H9 (cell line): Measurements from ENCODE around the gene RBM19. TPM values are rescaled to one million over a fixed set of nuclear protein-coding genes. Genes with fewer than 3 reads are reported as not detected.

Source experiments
- DNase-seq: peaks from one replicate; pipeline ENCODE4 v3.0.0-alpha.2; 2017
- H2AFZ ChIP-seq: one replicate; pipeline ENCODE4 v1.6.1; 2013; ENCODE audit warnings: mild to moderate bottlenecking, low read length, control low read depth, moderate library complexity
- H2AK5ac ChIP-seq: 2 replicates; pipeline ENCODE4 v1.6.1; 2013; ENCODE audit warnings: low read length, control low read depth, mixed read lengths; ENCODE audit not compliant: insufficient read length
- H2BK120ac ChIP-seq: one replicate; pipeline ENCODE4 v1.6.1; 2013; ENCODE audit warnings: low read depth, mild to moderate bottlenecking, low read length, control low read depth, inconsistent platforms; ENCODE audit not compliant: poor library complexity, severe bottlenecking
- H2BK12ac ChIP-seq: 2 replicates; pipeline ENCODE4 v1.6.1; 2013; ENCODE audit warnings: low read length, control low read depth, mixed read lengths, low read depth; ENCODE audit not compliant: insufficient read length
- H2BK15ac ChIP-seq: 2 replicates; pipeline ENCODE4 v1.6.1; 2013; ENCODE audit warnings: low read depth, low read length, control low read depth
- H2BK20ac ChIP-seq: one replicate; pipeline ENCODE4 v1.6.1; 2013; ENCODE audit warnings: low read depth, mild to moderate bottlenecking, low read length, control low read depth, inconsistent platforms; ENCODE audit not compliant: poor library complexity, severe bottlenecking
- H2BK5ac ChIP-seq: 2 replicates; pipeline ENCODE4 v1.6.1; 2013; ENCODE audit warnings: low read length, control low read depth, mixed read lengths; ENCODE audit not compliant: insufficient read length
- H3K14ac ChIP-seq: 2 replicates; pipeline ENCODE4 v1.6.1; 2013; ENCODE audit warnings: low read length, control low read depth; ENCODE audit not compliant: insufficient read depth
- H3K18ac ChIP-seq: 2 replicates; pipeline ENCODE4 v1.6.1; 2013; ENCODE audit warnings: low read depth, mild to moderate bottlenecking, mixed read lengths, low read length, control low read depth; ENCODE audit not compliant: insufficient read length
- H3K23ac ChIP-seq: 2 replicates; pipeline ENCODE4 v1.6.1; 2013; ENCODE audit warnings: low read length, control low read depth, mixed read lengths, low read depth; ENCODE audit not compliant: insufficient read length
- H3K23me2 ChIP-seq: 2 replicates; pipeline ENCODE4 v1.6.1; 2013; ENCODE audit warnings: low read depth, mild to moderate bottlenecking, mixed read lengths, low read length, control low read depth; ENCODE audit not compliant: insufficient read length, poor library complexity, severe bottlenecking
- H3K27ac ChIP-seq: 2 replicates; pipeline ENCODE4 v1.5.1; 2013; ENCODE audit warnings: low read length, control low read depth, mixed read lengths, low read depth; ENCODE audit not compliant: insufficient read length
- H3K27me3 ChIP-seq: 2 replicates; pipeline ENCODE4 v1.6.1; 2013; ENCODE audit warnings: low read length, control low read depth, inconsistent platforms; ENCODE audit not compliant: insufficient read depth
- H3K4ac ChIP-seq: 2 replicates; pipeline ENCODE4 v1.6.1; 2013; ENCODE audit warnings: low read depth, mild to moderate bottlenecking, control low read depth, inconsistent platforms, low read length, moderate library complexity
- H3K4me1 ChIP-seq: 2 replicates; pipeline ENCODE4 v1.6.1; 2013; ENCODE audit warnings: low read length, control low read depth, inconsistent platforms; ENCODE audit not compliant: insufficient read depth
- H3K4me2 ChIP-seq: 2 replicates; pipeline ENCODE4 v1.6.1; 2013; ENCODE audit warnings: low read length, control low read depth, mixed read lengths; ENCODE audit not compliant: insufficient read length, insufficient read depth
- H3K56ac ChIP-seq: 2 replicates; pipeline ENCODE4 v1.6.1; 2013; ENCODE audit warnings: low read depth, mild to moderate bottlenecking, mixed read lengths, low read length, control low read depth; ENCODE audit not compliant: insufficient read length
- H3K79me1 ChIP-seq: 2 replicates; pipeline ENCODE4 v1.6.1; 2013; ENCODE audit warnings: low read depth, mild to moderate bottlenecking, moderate library complexity, low read length, control low read depth, inconsistent platforms; ENCODE audit not compliant: insufficient read depth, poor library complexity, severe bottlenecking
- H3K79me2 ChIP-seq: 2 replicates; pipeline ENCODE4 v1.6.1; 2013; ENCODE audit warnings: low read length, control low read depth, inconsistent platforms; ENCODE audit not compliant: insufficient read depth
- H3K9ac ChIP-seq: 2 replicates; pipeline ENCODE4 v1.6.1; 2013; ENCODE audit warnings: low read length, control low read depth, mixed read lengths; ENCODE audit not compliant: insufficient read length; ENCODE audit errors: extremely low read depth
- H3K9me3 ChIP-seq: one replicate; pipeline ENCODE4 v1.6.1; 2013; ENCODE audit warnings: low read depth, low read length, inconsistent platforms; ENCODE audit not compliant: control insufficient read depth
- H3T11ph ChIP-seq: one replicate; pipeline ENCODE4 v1.6.1; 2013; ENCODE audit warnings: mild to moderate bottlenecking, low read length, control low read depth, inconsistent platforms
- H4K20me1 ChIP-seq: one replicate; pipeline ENCODE4 v1.6.1; 2013; ENCODE audit not compliant: control insufficient read depth, insufficient read length, insufficient read depth
- H4K5ac ChIP-seq: 2 replicates; pipeline ENCODE4 v1.6.1; 2013; ENCODE audit warnings: low read depth, mild to moderate bottlenecking, mixed read lengths, low read length, control low read depth; ENCODE audit not compliant: insufficient read length
- H4K8ac ChIP-seq: replicated peaks from 2 replicates; pipeline ENCODE4 v1.6.1; 2013; ENCODE audit warnings: low read length, control low read depth, mixed read lengths, low read depth; ENCODE audit not compliant: insufficient read length
- H4K91ac ChIP-seq: 2 replicates; pipeline ENCODE4 v1.6.1; 2013; ENCODE audit warnings: low read depth, mild to moderate bottlenecking, moderate library complexity, mixed read lengths, low read length, control low read depth; ENCODE audit not compliant: insufficient read length
- H3K27ac Mint-ChIP-seq, 3 experiments: 2 replicates in 2 of 3; 3 replicates in 1 of 3; pipeline ENCODE4 v1.8.0; 2020 to 2021; ENCODE audit warnings: mixed read lengths in 3 of 3, mild to moderate bottlenecking in 1 of 3, moderate library complexity in 1 of 3
- H3K27me3 Mint-ChIP-seq: 2 replicates; pipeline ENCODE4 v1.8.0; 2021; ENCODE audit warnings: low read depth, mild to moderate bottlenecking, moderate library complexity, mixed read lengths
- H3K36me3 Mint-ChIP-seq, 3 experiments: 2 replicates in 2 of 3; 3 replicates in 1 of 3; pipeline ENCODE4 v1.8.0; 2020 to 2021; ENCODE audit warnings: low read depth in 3 of 3, mixed read lengths in 3 of 3; ENCODE audit not compliant: insufficient read depth in 1 of 3
- H3K4me1 Mint-ChIP-seq, 2 experiments: 2 replicates each; pipeline ENCODE4 v1.8.0; 2020; ENCODE audit warnings: mixed read lengths in 2 of 2
- H3K4me3 Mint-ChIP-seq, 2 experiments: 2 replicates in 1 of 2; 3 replicates in 1 of 2; pipeline ENCODE4 v1.8.0; 2020 to 2021; ENCODE audit warnings: mild to moderate bottlenecking in 2 of 2, mixed read lengths in 2 of 2, moderate library complexity in 1 of 2
- H3K9me3 Mint-ChIP-seq, 2 experiments: 2 replicates in 1 of 2; 3 replicates in 1 of 2; pipeline ENCODE4 v1.8.0; 2020; ENCODE audit warnings: mild to moderate bottlenecking in 2 of 2, mixed read lengths in 2 of 2, moderate library complexity in 1 of 2
- WGBS: extraction: QIAGEN DNeasy Blood & Tissue Kit; methylation state at CpG from one replicate; pipeline ENCODE4 v1.1.7; 2013; ENCODE audit warnings: missing lambda C conversion rate, low lambda C conversion rate, mixed read lengths; ENCODE audit not compliant: insufficient read length; ENCODE audit errors: extremely low coverage; 5-methylcytosine and 5-hydroxymethylcytosine counted together
- total RNA-seq: library from RNA; stranded (reverse); gene quantifications from 2 replicates; pipeline ENCODE4 v1.2.1, GENCODE V29; 2021
- TF ChIP-seq, protein P1 (sequence below): fragments of 200-600 bp; sonication (generic); conservative IDR thresholded peaks from 3 replicates; pipeline ENCODE4 v1.8.0; 2021; ENCODE audit warnings: antibody characterized with exemption, mild to moderate bottlenecking

RBM19 gene
- total RNA-seq, 1 experiment from 2014 or later = 32.2 TPM

DNA sequence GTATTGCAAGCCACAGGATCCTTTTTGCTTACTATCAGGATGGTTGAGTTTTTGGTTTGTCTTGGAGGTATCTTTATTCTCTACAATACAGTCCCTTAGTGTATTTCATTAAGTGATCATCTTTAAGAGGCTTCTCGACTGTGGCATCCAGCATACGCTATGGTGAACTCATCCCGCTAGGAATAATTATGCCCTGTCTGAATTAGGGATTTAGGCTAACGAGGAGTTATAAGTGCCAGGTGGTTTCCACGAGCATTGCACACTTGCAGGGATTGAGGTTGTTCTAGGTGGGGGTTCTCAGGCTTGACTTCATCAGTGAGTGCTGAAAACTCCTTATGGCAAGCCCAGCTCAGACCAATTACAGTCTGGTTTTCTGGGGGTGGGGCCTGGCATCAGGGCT lies 37.2 kb upstream of the RBM19 start:
- Mint-ChIP-seq H3K4me1 (no peaks in the 10 kb centered on the region), H3K9me3 (peaks cover 0 to 4% of the 10 kb centered on the region in 2 experiments; a peak in 2 of 5 replicates), H3K27ac (no peak overlapping the region), H3K27me3 (peaks cover 56% of the 10 kb centered on the region), H3K4me3 (no peak overlapping the region), H3K36me3 (peaks cover 0 to 2% (median 0%) of the 10 kb centered on the region in 3 experiments; a peak in 1 of 7 replicates)
- Histone ChIP-seq H4K8ac (no peak overlapping the region), H2BK120ac (no peak overlapping the region), H3K18ac (no peak overlapping the region), H2AK5ac (no peak overlapping the region), H3K27ac (no peak overlapping the region), H4K91ac (no peak overlapping the region), H3K79me1 (no peaks in the 10 kb centered on the region), H3K4me2 (no peak overlapping the region), H3K23ac (no peak overlapping the region), H2BK5ac (no peak overlapping the region), H4K20me1 (no peaks in the 10 kb centered on the region), H3K23me2 (no peaks in the 10 kb centered on the region), H3T11ph (no peak overlapping the region), H3K4me1 (no peaks in the 10 kb centered on the region), H2BK15ac (no peak overlapping the region), H4K5ac (no peak overlapping the region), H3K4ac (no peak overlapping the region), H3K79me2 (no peaks in the 10 kb centered on the region), H2BK20ac (no peak overlapping the region), H2BK12ac (no peak overlapping the region), H3K9ac (no peak overlapping the region), H3K56ac (no peak overlapping the region), H3K14ac (no peak overlapping the region), H3K27me3 (no peaks in the 10 kb centered on the region), H2AFZ (no peak overlapping the region), H3K9me3 (no peaks in the 10 kb centered on the region)
- DNase-seq = no peak
- TF ChIP-seq, protein P1, sequence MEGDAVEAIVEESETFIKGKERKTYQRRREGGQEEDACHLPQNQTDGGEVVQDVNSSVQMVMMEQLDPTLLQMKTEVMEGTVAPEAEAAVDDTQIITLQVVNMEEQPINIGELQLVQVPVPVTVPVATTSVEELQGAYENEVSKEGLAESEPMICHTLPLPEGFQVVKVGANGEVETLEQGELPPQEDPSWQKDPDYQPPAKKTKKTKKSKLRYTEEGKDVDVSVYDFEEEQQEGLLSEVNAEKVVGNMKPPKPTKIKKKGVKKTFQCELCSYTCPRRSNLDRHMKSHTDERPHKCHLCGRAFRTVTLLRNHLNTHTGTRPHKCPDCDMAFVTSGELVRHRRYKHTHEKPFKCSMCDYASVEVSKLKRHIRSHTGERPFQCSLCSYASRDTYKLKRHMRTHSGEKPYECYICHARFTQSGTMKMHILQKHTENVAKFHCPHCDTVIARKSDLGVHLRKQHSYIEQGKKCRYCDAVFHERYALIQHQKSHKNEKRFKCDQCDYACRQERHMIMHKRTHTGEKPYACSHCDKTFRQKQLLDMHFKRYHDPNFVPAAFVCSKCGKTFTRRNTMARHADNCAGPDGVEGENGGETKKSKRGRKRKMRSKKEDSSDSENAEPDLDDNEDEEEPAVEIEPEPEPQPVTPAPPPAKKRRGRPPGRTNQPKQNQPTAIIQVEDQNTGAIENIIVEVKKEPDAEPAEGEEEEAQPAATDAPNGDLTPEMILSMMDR = no peak
- no CpG with 5 or more reads among the region's 5 CpGs for WGBS
